ENCODE measurements around the gene LPAR5. TPM values are rescaled to one million over a fixed set of nuclear protein-coding genes. Genes with fewer than 3 reads are reported as not detected.
"Not testable (repeated sequence)": the region's sequence is repeated elsewhere in the genome, so short reads cannot be mapped to it uniquely, and the experiment has no call there.

Gene LPAR5
- polyA plus RNA-seq, 3 donors from 2014 or later: 9.6 to 36.1 (median 11.6) TPM

- Mint-ChIP-seq H3K36me3 (no peaks in the 10 kb centered on the region), H3K27ac (no peak overlapping the region), H3K4me3 (no peak overlapping the region), H3K27me3 (ENCODE audit: low read depth in 3 of 3) (peaks cover 5 to 19% (median 15%) of the 10 kb centered on the region in 3 donors), H3K4me1 (peaks cover 44 to 48% of the 10 kb centered on the region in 2 donors), H3K9me3 (no peaks in the 10 kb centered on the region)
- DNase-seq: no peak
These were observed 27.0 kb downstream of the LPAR5 start for GRCh38 chr12:6608592-6609281.

- no peaks in the 10 kb centered on the region for H3K9me3 Mint-ChIP-seq
- H3K27me3 Mint-ChIP-seq (ENCODE audit: low read depth in 3 of 3): peaks cover 0 to 13% (median 8%) of the 10 kb centered on the region in 3 donors
- DNase-seq: peak; percentile 85 to 87 (median 85)
- H3K27ac Mint-ChIP-seq: no peak overlapping the region
- no peak overlapping the region for H3K4me3 Mint-ChIP-seq
- H3K4me1 Mint-ChIP-seq: peaks cover 46 to 48% of the 10 kb centered on the region in 2 donors
- peaks cover 0 to 4% (median 0%) of the 10 kb centered on the region in 3 donors for H3K36me3 Mint-ChIP-seq
These were observed 27.8 kb downstream of the LPAR5 start for GRCh38 chr12:6607751-6608591.

- peaks cover 9 to 13% (median 9%) of the 10 kb centered on the region in 3 donors for H3K36me3 Mint-ChIP-seq
- peak; percentile 69 to 77 (median 73) for DNase-seq
- H3K4me1 Mint-ChIP-seq: peaks cover 41 to 48% of the 10 kb centered on the region in 2 donors
- peak overlapping the region; percentile 84 to 98 (median 94) for H3K27ac Mint-ChIP-seq
- H3K27me3 Mint-ChIP-seq (ENCODE audit: low read depth in 3 of 3): peaks cover 0 to 14% (median 6%) of the 10 kb centered on the region in 3 donors
- H3K9me3 Mint-ChIP-seq: no peaks in the 10 kb centered on the region
- peak overlapping the region in 2 of 5 donors; percentile 92 to 98 for H3K4me3 Mint-ChIP-seq
These were observed 29.2 kb downstream of the LPAR5 start for GRCh38 chr12:6606331-6607131.

GRCh38 chr12:6605421-6606330 lies 30.1 kb downstream of the LPAR5 start:
- DNase-seq: peak; percentile 56 to 67 (median 60)
- Mint-ChIP-seq H3K36me3 (peaks cover 15 to 21% (median 17%) of the 10 kb centered on the region in 3 donors), H3K4me1 (peaks cover 40 to 50% of the 10 kb centered on the region in 2 donors), H3K4me3 (peak overlapping the region in 2 of 5 donors; percentile 92 to 98), H3K27me3 (ENCODE audit: low read depth in 3 of 3) (peaks cover 0 to 15% (median 6%) of the 10 kb centered on the region in 3 donors), H3K9me3 (no peaks in the 10 kb centered on the region), H3K27ac (peak overlapping the region; percentile 84 to 98 (median 94))

GRCh38 chr12:6604259-6605029 lies 31.3 kb downstream of the LPAR5 start:
- Mint-ChIP-seq H3K27me3 (ENCODE audit: low read depth in 3 of 3) (peaks cover 0 to 14% (median 6%) of the 10 kb centered on the region in 3 donors), H3K9me3 (no peaks in the 10 kb centered on the region), H3K36me3 (peaks cover 22 to 26% (median 24%) of the 10 kb centered on the region in 3 donors), H3K4me3 (peak overlapping the region in 2 of 5 donors; percentile 92 to 98), H3K4me1 (peaks cover 40 to 50% of the 10 kb centered on the region in 2 donors), H3K27ac (peak overlapping the region; percentile 84 to 98 (median 94))
- DNase-seq: no peak

GRCh38 chr12:6603095-6603567 lies 32.6 kb downstream of the LPAR5 start:
- H3K4me1 Mint-ChIP-seq: peaks cover 40 to 50% of the 10 kb centered on the region in 2 donors
- H3K9me3 Mint-ChIP-seq: no peaks in the 10 kb centered on the region
- peak overlapping the region; percentile 48 to 82 (median 63) for H3K4me3 Mint-ChIP-seq
- peaks cover 2 to 13% (median 6%) of the 10 kb centered on the region in 3 donors for H3K27me3 Mint-ChIP-seq (ENCODE audit: low read depth in 3 of 3)
- peak; percentile 17 to 35 (median 26) for DNase-seq
- peaks cover 24 to 28% (median 27%) of the 10 kb centered on the region in 3 donors for H3K36me3 Mint-ChIP-seq
- peak overlapping the region; percentile 54 to 88 (median 80) for H3K27ac Mint-ChIP-seq

GRCh38 chr12:6602526-6602925 lies 33.2 kb downstream of the LPAR5 start:
- Mint-ChIP-seq H3K27ac (peak overlapping the region in 5 of 6 donors; percentile 54 to 88 (median 81)), H3K4me3 (peak overlapping the region in 4 of 5 donors; percentile 48 to 82 (median 70)), H3K4me1 (peaks cover 40 to 50% of the 10 kb centered on the region in 2 donors), H3K9me3 (no peaks in the 10 kb centered on the region), H3K27me3 (ENCODE audit: low read depth in 3 of 3) (peaks cover 2 to 13% (median 6%) of the 10 kb centered on the region in 3 donors), H3K36me3 (peaks cover 30 to 33% (median 32%) of the 10 kb centered on the region in 3 donors)
- DNase-seq: no peak

- H3K4me1 Mint-ChIP-seq; H3K9me3 Mint-ChIP-seq; H3K27me3 Mint-ChIP-seq (ENCODE audit: low read depth in 3 of 3); H3K4me3 Mint-ChIP-seq; DNase-seq: not testable (repeated sequence)
- Mint-ChIP-seq H3K27ac (peak overlapping the region in 3 of 6 donors; percentile 3 to 16 (median 11)), H3K36me3 (peaks cover 47 to 70% (median 52%) of the 10 kb centered on the region in 3 donors)
These were observed 40.1 kb downstream of the LPAR5 start for GRCh38 chr12:6595673-6596072.

GRCh38 chr12:6592087-6592486 lies 43.7 kb downstream of the LPAR5 start:
- DNase-seq: no peak
- H3K36me3 Mint-ChIP-seq: peaks cover 35 to 64% (median 46%) of the 10 kb centered on the region in 3 donors
- H3K27ac Mint-ChIP-seq: peak overlapping the region in 1 of 6 donors; percentile 58
- H3K4me3 Mint-ChIP-seq: no peak overlapping the region
- H3K27me3 Mint-ChIP-seq (ENCODE audit: low read depth in 3 of 3): peaks cover 0 to 3% (median 2%) of the 10 kb centered on the region in 3 donors
- no peaks in the 10 kb centered on the region for H3K9me3 Mint-ChIP-seq
- H3K4me1 Mint-ChIP-seq: peaks cover 3 to 6% of the 10 kb centered on the region in 2 donors

GRCh38 chr12:6586569-6586968 lies 49.2 kb downstream of the LPAR5 start:
- DNase-seq; H3K9me3 Mint-ChIP-seq; H3K4me3 Mint-ChIP-seq; H3K27ac Mint-ChIP-seq; H3K4me1 Mint-ChIP-seq; H3K27me3 Mint-ChIP-seq (ENCODE audit: low read depth in 3 of 3): not testable (repeated sequence)
- H3K36me3 Mint-ChIP-seq: peaks cover 18 to 44% (median 42%) of the 10 kb centered on the region in 3 donors

GRCh38 chr12:6584293-6584692 lies 51.5 kb downstream of the LPAR5 start:
- no peaks in the 10 kb centered on the region for H3K9me3 Mint-ChIP-seq
- peaks cover 0 to 3% (median 0%) of the 10 kb centered on the region in 3 donors for H3K27me3 Mint-ChIP-seq (ENCODE audit: low read depth in 3 of 3)
- no peak for DNase-seq
- peaks cover 19 to 44% (median 41%) of the 10 kb centered on the region in 3 donors for H3K36me3 Mint-ChIP-seq
- peaks cover 0 to 2% of the 10 kb centered on the region in 2 donors for H3K4me1 Mint-ChIP-seq
- H3K4me3 Mint-ChIP-seq: no peak overlapping the region
- H3K27ac Mint-ChIP-seq: no peak overlapping the region

All from immature natural killer cell (primary cell).